MCF 10A (cell line): ENCODE measurements around the gene NUSAP1. TPM values are rescaled to one million over a fixed set of nuclear protein-coding genes. Genes with fewer than 3 reads are reported as not detected.

Source experiments
- BruUV-seq: library from RNA; stranded (reverse); fragments of 400-500 nt; replicated peaks from 2 replicates; lab custom pipeline; 2021; lab: Mats Ljungman, UMichigan
- CTCF ChIA-PET: fragments of 300-600 bp; sonication (Branson Sonifier 250); formaldehyde crosslinking; extraction: SDS; loops from one replicate; lab custom pipeline; 2021; ENCODE audit warnings: antibody characterized with exemption, inconsistent platforms; lab: Yijun Ruan, JAX
- POLR2A ChIA-PET: fragments of 300-600, 350-650 bp; sonication (Branson Sonifier 250); formaldehyde crosslinking; extraction: SDS; loops from one replicate; lab custom pipeline; 2020; ENCODE audit warnings: antibody characterized with exemption, inconsistent platforms; lab: Yijun Ruan, JAX
- DNase-seq: peaks from one replicate; pipeline ENCODE4 v3.0.0-alpha.2; 2018; ENCODE audit not compliant: unreplicated experiment
- H3K27ac Mint-ChIP-seq: one replicate; pipeline ENCODE4 v1.8.0; 2022; ENCODE audit warnings: mild to moderate bottlenecking, low read depth, mixed read lengths; ENCODE audit not compliant: unreplicated experiment
- H3K27me3 Mint-ChIP-seq: one replicate; pipeline ENCODE4 v1.8.0; 2022; ENCODE audit warnings: mixed read lengths; ENCODE audit not compliant: insufficient read depth, unreplicated experiment
- H3K36me3 Mint-ChIP-seq: one replicate; pipeline ENCODE4 v1.8.0; 2022; ENCODE audit warnings: mild to moderate bottlenecking, moderate library complexity, mixed read lengths; ENCODE audit not compliant: insufficient read depth, unreplicated experiment
- H3K4me1 Mint-ChIP-seq: one replicate; pipeline ENCODE4 v1.8.0; 2022; ENCODE audit warnings: mixed read lengths; ENCODE audit not compliant: insufficient read depth, unreplicated experiment
- H3K4me3 Mint-ChIP-seq: one replicate; pipeline ENCODE4 v1.8.0; 2022; ENCODE audit warnings: mild to moderate bottlenecking, moderate library complexity, mixed read lengths; ENCODE audit not compliant: unreplicated experiment
- H3K9me3 Mint-ChIP-seq: one replicate; pipeline ENCODE4 v1.8.0; 2022; ENCODE audit warnings: mixed read lengths; ENCODE audit not compliant: unreplicated experiment
- intact Hi-C: fragments of 100-400 bp; cut with micrococcal nuclease; formaldehyde crosslinking; loops from 2 replicates; pipeline ENCODE4 v1.14.1; 2022
- total RNA-seq: library from RNA; stranded (reverse); gene quantifications from 2 replicates; pipeline ENCODE4 v1.2.3, GENCODE V29; 2022
- TF ChIP-seq, protein P1 (sequence below): fragments of 200-600 bp; IDR thresholded peaks from one replicate; pipeline ENCODE4 v1.8.0; 2022; ENCODE audit warnings: antibody characterized with exemption, mild to moderate bottlenecking; ENCODE audit not compliant: unreplicated experiment

Gene NUSAP1
- total RNA-seq, 1 experiment from 2014 or later: 62.6 TPM

DNA sequence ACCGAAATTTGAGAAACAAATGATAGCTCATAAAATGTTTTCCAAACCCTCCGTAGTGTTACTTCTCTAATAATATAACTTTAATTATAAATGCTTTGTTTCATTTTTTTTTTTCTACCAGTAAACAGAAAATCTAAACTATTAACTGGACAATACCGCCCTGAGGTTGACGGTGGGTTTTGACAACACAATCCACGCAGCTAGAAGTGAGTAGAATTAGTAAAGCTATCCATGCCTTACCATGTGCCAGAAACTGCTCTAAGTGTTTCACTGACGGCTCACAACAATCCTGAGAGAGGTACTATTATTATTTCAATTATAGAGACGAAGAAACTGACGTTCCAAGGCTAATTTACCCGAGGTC lies 69.2 kb downstream of the NUSAP1 start:
- Mint-ChIP-seq H3K4me3 (peak overlapping the region; percentile 92), H3K4me1 (peaks cover 10% of the 10 kb centered on the region), H3K27ac (peak overlapping the region; percentile 96), H3K36me3 (peaks cover 14% of the 10 kb centered on the region), H3K9me3 (no peaks in the 10 kb centered on the region), H3K27me3 (no peaks in the 10 kb centered on the region)
- CTCF ChIA-PET: interaction anchor here (0.6 kb wide), 1 partner anchor 70 kb away, joined by 4 read pairs; no protein-coding TSS in a partner anchor
- POLR2A ChIA-PET: interaction anchor here (0.6 to 2.3 kb wide), 14 partner anchors 9 to 451 kb away, joined by 3 to 15 read pairs (median 3); partner anchors contain the start of genes NUSAP1, OIP5 and RTF1
- TF ChIP-seq, protein P1, sequence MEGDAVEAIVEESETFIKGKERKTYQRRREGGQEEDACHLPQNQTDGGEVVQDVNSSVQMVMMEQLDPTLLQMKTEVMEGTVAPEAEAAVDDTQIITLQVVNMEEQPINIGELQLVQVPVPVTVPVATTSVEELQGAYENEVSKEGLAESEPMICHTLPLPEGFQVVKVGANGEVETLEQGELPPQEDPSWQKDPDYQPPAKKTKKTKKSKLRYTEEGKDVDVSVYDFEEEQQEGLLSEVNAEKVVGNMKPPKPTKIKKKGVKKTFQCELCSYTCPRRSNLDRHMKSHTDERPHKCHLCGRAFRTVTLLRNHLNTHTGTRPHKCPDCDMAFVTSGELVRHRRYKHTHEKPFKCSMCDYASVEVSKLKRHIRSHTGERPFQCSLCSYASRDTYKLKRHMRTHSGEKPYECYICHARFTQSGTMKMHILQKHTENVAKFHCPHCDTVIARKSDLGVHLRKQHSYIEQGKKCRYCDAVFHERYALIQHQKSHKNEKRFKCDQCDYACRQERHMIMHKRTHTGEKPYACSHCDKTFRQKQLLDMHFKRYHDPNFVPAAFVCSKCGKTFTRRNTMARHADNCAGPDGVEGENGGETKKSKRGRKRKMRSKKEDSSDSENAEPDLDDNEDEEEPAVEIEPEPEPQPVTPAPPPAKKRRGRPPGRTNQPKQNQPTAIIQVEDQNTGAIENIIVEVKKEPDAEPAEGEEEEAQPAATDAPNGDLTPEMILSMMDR: no peak
- DNase-seq: no peak
- TSS peak; percentile 93 for BruUV-seq
- intact Hi-C loops: no loop called here

DNA sequence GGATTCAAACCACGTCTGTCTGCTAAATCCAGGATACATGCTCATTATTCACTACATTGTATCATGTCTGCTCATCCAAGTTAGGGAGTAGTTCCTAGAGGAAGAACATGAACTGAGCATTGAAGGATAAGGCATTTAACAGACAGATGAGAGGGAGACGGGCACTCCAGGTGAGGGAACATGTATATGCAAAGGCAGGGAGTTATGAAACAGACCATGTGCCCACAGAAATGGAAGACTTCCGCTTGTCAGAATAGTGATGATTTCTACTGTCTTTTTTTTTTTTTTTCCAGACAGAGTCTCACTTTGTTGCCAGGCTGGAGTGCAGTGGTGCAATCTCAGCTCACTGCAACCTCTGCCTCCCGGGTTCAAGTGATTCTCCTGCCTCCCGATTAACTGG lies 74.7 kb downstream of the NUSAP1 start:
- TF ChIP-seq, protein P1: no peak
- no peak overlapping the region for H3K27ac Mint-ChIP-seq

DNA sequence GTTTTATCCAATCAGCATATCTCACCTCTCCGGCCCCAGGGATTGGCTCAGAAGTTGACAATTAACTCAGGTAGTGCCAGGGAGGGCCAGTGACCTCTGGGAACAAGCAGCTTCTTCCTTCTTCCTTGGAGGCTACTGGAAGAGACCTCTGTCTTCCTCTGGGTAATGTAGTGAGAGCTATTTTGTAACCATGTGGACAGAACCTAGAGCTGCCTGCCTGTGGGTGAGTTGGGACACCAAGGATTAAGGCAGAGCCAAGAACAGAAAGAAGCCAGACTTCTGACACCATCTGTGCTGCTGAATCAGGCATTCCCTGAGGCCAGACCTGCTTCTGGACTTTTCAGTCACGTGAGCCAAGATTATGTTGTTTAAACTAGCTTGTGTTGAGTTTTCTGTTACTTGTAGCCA lies 75.6 kb downstream of the NUSAP1 start:
- TF ChIP-seq, protein P1: no peak
- no TSS peak for BruUV-seq
- Mint-ChIP-seq H3K9me3 (no peaks in the 10 kb centered on the region), H3K27me3 (no peaks in the 10 kb centered on the region), H3K4me1 (peaks cover 21% of the 10 kb centered on the region), H3K4me3 (no peak overlapping the region), H3K27ac (peak overlapping the region; percentile 27), H3K36me3 (peaks cover 11% of the 10 kb centered on the region)
- DNase-seq: peak; percentile 63
- intact Hi-C loops: no loop called here
- CTCF ChIA-PET: interaction anchor here (0.7 kb wide), 1 partner anchor 98 kb away, joined by 4 read pairs; no protein-coding TSS in a partner anchor
- POLR2A ChIA-PET: interaction anchor here (0.6 to 3.0 kb wide), 12 partner anchors 8 to 714 kb away, joined by 3 to 17 read pairs (median 4); partner anchors contain the start of genes NUSAP1, OIP5 and RTF1

More for the DNA sequence above, 74.7 kb downstream of the NUSAP1 start:
- H3K4me1 Mint-ChIP-seq: peaks cover 21% of the 10 kb centered on the region
- H3K9me3 Mint-ChIP-seq: no peaks in the 10 kb centered on the region
- no peak overlapping the region for H3K4me3 Mint-ChIP-seq
- BruUV-seq: no TSS peak
- POLR2A ChIA-PET: interaction anchor here (1.6 to 3.0 kb wide), 3 partner anchors 9 to 74 kb away, joined by 5 to 17 read pairs (median 15); partner anchors contain the start of genes NUSAP1, OIP5 and RTF1
- H3K36me3 Mint-ChIP-seq: peaks cover 20% of the 10 kb centered on the region
- H3K27me3 Mint-ChIP-seq: no peaks in the 10 kb centered on the region
- intact Hi-C loops: no loop called here
- DNase-seq: no peak
- CTCF ChIA-PET: no interaction called here

DNA sequence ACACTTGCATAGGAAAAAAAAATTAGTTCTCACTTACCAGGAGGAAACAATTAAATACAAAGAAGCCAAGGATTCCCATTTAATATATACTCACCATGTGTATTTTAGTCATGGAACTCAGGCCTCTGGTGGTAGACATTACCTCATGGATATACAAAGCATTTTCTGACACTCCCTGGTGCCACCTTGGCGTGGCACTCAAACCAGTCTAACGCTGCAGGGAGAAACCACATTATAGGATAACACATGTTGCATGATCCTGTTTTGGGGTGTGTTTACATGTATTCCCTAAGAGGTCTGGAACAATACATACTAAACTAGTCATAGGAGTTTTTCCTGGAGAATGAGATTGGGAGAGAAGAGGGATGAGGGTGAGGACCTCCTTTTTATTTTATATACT lies 78.3 kb downstream of the NUSAP1 start:
- no peak overlapping the region for H3K4me3 Mint-ChIP-seq
- H3K4me1 Mint-ChIP-seq: peaks cover 11% of the 10 kb centered on the region
- POLR2A ChIA-PET: interaction anchor here (0.6 to 2.1 kb wide), 2 partner anchors 9 to 183 kb away, joined by 3 to 15 read pairs; partner anchors contain the start of gene NDUFAF1
- no peaks in the 10 kb centered on the region for H3K27me3 Mint-ChIP-seq
- TF ChIP-seq, protein P1: no peak
- H3K27ac Mint-ChIP-seq: peak overlapping the region; percentile 24
- no peak for DNase-seq
- CTCF ChIA-PET: interaction anchor here (0.6 kb wide), 1 partner anchor 82 kb away, joined by 7 read pairs; no protein-coding TSS in a partner anchor
- no peaks in the 10 kb centered on the region for H3K9me3 Mint-ChIP-seq
- H3K36me3 Mint-ChIP-seq: peaks cover 16% of the 10 kb centered on the region
- intact Hi-C loops: no loop called here
- no TSS peak for BruUV-seq
